ENCODE data around the gene CYB561D2. TPM values are rescaled to one million over a fixed set of nuclear protein-coding genes. Genes with fewer than 3 reads are reported as not detected.

The CYB561D2 gene
- polyA plus RNA-seq, 3 donors from 2014 or later, result 120 to 158 (median 131) TPM

GRCh38 chr3:50370594-50370993 lies 19.9 kb downstream of the CYB561D2 start:
- H3K9me3 Mint-ChIP-seq, result no peaks in the 10 kb centered on the region

GRCh38 chr3:50371133-50371685 lies 20.5 kb downstream of the CYB561D2 start:
- no peaks in the 10 kb centered on the region for H3K9me3 Mint-ChIP-seq
- peak overlapping the region in 1 of 5 donors; percentile 8 for H3K4me3 Mint-ChIP-seq
- DNase-seq, result no peak
- peak overlapping the region in 2 of 6 donors; percentile 45 to 58 for H3K27ac Mint-ChIP-seq
- H3K4me1 Mint-ChIP-seq, result peaks cover 0 to under 1% of the 10 kb centered on the region in 2 donors
- no peaks in the 10 kb centered on the region for H3K36me3 Mint-ChIP-seq
- H3K27me3 Mint-ChIP-seq (ENCODE audit: low read depth in 3 of 3), result peaks cover 0 to 7% (median 0%) of the 10 kb centered on the region in 3 donors

More at GRCh38 chr3:50370594-50370993, 19.9 kb downstream of the CYB561D2 start:
- Mint-ChIP-seq H3K27me3 (ENCODE audit: low read depth in 3 of 3) (peaks cover 0 to 10% (median 2%) of the 10 kb centered on the region in 3 donors), H3K27ac (peak overlapping the region in 1 of 6 donors; percentile 35), H3K36me3 (no peaks in the 10 kb centered on the region), H3K4me3 (no peak overlapping the region), H3K4me1 (peaks cover 4 to 6% of the 10 kb centered on the region in 2 donors)
- DNase-seq, result no peak

DNA sequence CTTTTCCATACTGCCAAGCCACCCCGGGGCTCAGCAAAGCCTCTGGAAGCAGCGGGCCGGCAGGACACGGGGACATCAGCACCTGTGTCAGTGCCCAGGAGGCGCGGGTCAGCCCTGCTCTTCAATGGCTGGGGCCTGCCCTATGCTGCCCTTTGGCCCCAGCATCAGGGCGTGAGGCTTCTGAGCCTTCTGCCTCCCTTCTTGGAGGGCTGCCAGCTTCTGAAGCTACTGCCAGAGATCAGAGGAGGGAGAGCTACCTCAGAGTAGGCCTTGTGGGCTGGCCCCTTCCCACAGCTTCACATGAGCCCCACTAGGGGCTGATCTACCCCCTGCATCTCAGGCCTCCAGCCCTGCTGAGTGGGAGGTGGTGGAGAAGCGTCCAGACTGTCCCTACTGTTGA lies 21.7 kb downstream of the CYB561D2 start:
- Mint-ChIP-seq H3K27me3 (ENCODE audit: low read depth in 3 of 3) (peaks cover 0 to 4% (median 0%) of the 10 kb centered on the region in 3 donors), H3K4me3 (no peak overlapping the region), H3K27ac (no peak overlapping the region), H3K4me1 (no peaks in the 10 kb centered on the region), H3K36me3 (peaks cover 0 to 3% (median 0%) of the 10 kb centered on the region in 3 donors), H3K9me3 (no peaks in the 10 kb centered on the region)
- DNase-seq, result no peak

DNA sequence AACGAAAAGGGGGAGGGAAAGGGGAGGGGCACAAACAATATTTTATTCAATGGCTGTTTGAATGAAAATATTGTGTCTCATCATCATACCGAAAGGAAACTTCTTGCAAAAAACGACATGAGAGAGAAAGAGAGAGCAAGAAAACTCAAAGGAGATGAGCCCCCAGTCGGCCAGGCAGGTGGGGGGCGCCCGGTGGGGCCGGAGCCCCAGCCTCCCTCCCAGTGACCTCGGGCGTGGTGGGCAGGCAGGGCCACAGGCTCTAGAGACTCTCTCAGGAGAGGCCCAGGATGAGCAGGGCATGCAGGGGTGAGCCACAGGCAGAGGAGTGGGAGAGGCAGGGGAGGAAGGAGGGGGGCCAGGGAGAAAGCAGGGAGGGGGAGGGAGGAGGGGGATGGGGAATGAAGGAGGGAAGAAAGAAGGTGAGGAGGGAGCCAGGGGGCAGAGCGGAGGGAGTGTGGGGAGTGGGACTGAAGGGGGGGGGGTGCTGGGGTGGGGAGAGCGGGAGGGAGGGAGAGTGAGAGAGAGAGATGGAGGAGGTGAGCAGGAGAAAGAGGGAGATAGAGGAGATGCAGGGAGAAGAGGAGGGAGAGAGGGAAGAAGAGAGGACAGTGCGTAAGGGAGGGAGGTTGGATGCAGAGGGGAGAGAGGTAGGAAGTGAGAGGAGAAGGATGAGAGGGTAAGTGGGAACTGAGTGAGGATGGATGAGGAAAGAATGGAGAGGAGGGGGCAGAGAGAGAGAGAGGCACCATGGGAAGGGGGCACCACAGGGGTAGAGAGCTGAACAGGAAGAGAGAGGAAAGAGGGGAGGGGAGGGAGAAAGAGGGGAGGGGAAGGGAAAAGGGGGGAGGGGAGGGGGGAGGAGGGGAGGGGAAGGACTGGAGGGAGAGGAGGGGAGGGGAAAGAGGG lies 22.7 kb downstream of the CYB561D2 start:
- H3K27ac Mint-ChIP-seq, result no peak overlapping the region
- H3K4me3 Mint-ChIP-seq, result no peak overlapping the region
- DNase-seq, result no peak
- H3K4me1 Mint-ChIP-seq, result no peaks in the 10 kb centered on the region
- no peaks in the 10 kb centered on the region for H3K9me3 Mint-ChIP-seq
- peaks cover 0 to 3% (median 2%) of the 10 kb centered on the region in 3 donors for H3K36me3 Mint-ChIP-seq
- peaks cover 0 to 4% (median 0%) of the 10 kb centered on the region in 3 donors for H3K27me3 Mint-ChIP-seq (ENCODE audit: low read depth in 3 of 3)

DNA sequence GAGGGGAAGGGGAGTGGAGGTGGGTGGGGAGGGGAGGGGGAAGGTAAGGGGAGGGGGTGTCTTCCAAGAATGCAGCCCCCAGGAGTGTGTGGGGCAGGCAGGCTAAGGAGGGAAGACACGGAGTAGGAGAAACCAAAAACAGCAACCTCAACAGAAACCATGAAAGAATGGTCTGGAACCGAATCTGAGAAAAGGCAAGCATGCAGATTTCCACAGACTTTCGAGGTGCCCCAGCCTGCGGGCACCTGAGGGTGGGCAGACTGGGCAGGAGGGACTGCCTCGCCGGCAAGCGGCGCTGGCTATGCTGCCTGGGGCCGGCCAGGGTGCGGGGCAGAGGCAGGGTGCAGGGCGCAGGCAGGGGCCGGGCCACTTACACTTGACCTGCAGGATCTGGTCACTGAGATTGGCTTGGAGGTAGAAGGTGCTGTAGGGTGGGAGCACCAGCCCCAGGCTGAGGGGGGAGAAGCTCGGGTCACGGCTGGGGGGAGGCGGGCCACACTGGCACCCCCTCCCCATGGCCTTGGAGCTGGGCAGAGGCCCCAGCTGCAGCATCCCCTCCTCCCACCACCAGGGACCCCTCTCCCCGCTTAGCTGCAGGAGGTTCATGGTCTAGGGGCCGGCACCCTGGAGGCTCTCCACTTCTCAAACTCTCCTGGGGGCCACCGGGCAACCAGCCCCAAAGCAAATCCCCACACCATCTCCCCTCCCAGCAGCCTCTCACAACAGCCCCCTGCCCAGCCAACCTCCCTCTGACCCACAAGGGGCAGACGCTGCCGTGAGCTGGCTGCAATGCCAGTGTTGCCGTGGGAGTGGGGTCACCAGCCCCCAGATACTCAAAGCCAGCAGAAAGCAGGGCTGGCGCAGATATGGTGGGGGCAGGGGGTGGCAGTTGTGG lies 23.9 kb downstream of the CYB561D2 start:
- no peak for DNase-seq
- peaks cover 0 to 4% (median 3%) of the 10 kb centered on the region in 3 donors for H3K36me3 Mint-ChIP-seq
- no peaks in the 10 kb centered on the region for H3K9me3 Mint-ChIP-seq
- H3K4me1 Mint-ChIP-seq, result no peaks in the 10 kb centered on the region
- peak overlapping the region in 1 of 6 donors; percentile 45 for H3K27ac Mint-ChIP-seq
- no peak overlapping the region for H3K4me3 Mint-ChIP-seq
- H3K27me3 Mint-ChIP-seq (ENCODE audit: low read depth in 3 of 3), result peaks cover 0 to 4% (median 0%) of the 10 kb centered on the region in 3 donors

DNA sequence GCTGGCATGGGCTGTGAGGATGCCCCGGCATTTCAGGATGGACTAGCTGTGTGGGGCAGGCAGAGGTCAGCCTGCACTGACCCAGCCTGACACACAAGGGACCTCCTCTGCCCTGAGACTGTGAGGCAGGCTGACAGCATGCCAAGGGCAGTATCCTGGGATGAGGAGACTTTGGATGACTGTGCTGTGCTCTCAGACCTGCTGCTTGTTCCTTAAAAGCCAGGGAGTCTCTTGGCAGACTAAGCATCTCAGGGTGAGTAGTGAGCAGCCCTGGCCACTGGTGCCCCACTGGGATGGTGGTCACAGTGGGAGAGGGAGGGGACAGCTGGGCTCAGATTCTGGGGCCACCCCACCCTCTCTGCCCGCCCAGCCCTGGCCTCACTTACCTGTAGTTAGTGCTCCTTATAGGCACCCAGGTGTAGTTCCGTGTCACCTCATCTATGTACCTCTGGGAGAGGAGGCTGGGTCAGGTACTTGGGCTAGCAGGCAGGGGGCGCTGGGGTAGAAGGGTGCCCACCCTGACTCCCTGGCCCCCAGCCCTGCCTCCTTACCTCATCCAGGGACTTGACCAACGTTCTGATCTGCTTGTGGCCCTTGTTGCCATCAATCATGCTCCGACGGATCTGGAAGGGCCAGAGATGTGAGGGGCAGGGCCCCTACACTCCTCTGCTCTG lies 24.7 kb downstream of the CYB561D2 start:
- DNase-seq, result no peak
- peaks cover 0 to 5% (median 0%) of the 10 kb centered on the region in 3 donors for H3K27me3 Mint-ChIP-seq (ENCODE audit: low read depth in 3 of 3)
- H3K4me1 Mint-ChIP-seq, result no peaks in the 10 kb centered on the region
- no peak overlapping the region for H3K4me3 Mint-ChIP-seq
- no peak overlapping the region for H3K27ac Mint-ChIP-seq
- no peaks in the 10 kb centered on the region for H3K9me3 Mint-ChIP-seq
- H3K36me3 Mint-ChIP-seq, result peaks cover 0 to 4% (median 3%) of the 10 kb centered on the region in 3 donors

DNA sequence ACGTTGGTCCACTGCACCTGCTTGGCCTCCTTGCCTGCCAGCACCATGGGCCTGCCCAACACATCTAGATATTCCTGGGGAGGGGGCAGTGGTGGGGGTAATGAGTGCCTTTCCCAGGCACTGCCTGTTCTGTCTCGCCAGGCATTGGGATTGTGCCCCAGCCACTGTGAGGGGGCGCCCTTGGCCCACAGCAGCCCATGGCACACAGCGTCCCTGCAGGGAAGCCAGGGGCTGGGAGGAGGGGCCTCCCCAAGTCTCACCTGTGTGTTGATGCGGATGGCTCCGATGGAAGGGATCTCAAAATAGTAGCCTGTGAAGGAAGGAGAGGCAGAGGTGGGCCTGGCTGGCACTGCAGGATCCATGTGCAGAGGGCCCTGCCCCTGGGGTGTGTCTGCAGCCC lies 27.4 kb downstream of the CYB561D2 start:
- peaks cover 0 to 4% (median 3%) of the 10 kb centered on the region in 3 donors for H3K36me3 Mint-ChIP-seq
- no peaks in the 10 kb centered on the region for H3K4me1 Mint-ChIP-seq
- no peaks in the 10 kb centered on the region for H3K9me3 Mint-ChIP-seq
- H3K27me3 Mint-ChIP-seq (ENCODE audit: low read depth in 3 of 3), result peaks cover 0 to 8% (median 0%) of the 10 kb centered on the region in 3 donors
- DNase-seq, result no peak
- H3K4me3 Mint-ChIP-seq, result no peak overlapping the region
- H3K27ac Mint-ChIP-seq, result no peak overlapping the region

- Mint-ChIP-seq H3K4me3 (no peak overlapping the region), H3K27me3 (ENCODE audit: low read depth in 3 of 3) (peaks cover 0 to 8% (median 0%) of the 10 kb centered on the region in 3 donors), H3K4me1 (no peaks in the 10 kb centered on the region), H3K36me3 (peaks cover 0 to 4% (median 3%) of the 10 kb centered on the region in 3 donors), H3K9me3 (no peaks in the 10 kb centered on the region), H3K27ac (no peak overlapping the region)
- no peak for DNase-seq
Observed at GRCh38 chr3:50378757-50379156, 28.1 kb downstream of the CYB561D2 start.

GRCh38 chr3:50380405-50381085 lies 29.9 kb downstream of the CYB561D2 start:
- DNase-seq, result no peak
- H3K36me3 Mint-ChIP-seq, result peaks cover 0 to 4% (median 3%) of the 10 kb centered on the region in 3 donors
- H3K4me1 Mint-ChIP-seq, result no peaks in the 10 kb centered on the region
- H3K27me3 Mint-ChIP-seq (ENCODE audit: low read depth in 3 of 3), result peaks cover 0 to 8% (median 0%) of the 10 kb centered on the region in 3 donors
- H3K9me3 Mint-ChIP-seq, result no peaks in the 10 kb centered on the region
- no peak overlapping the region for H3K27ac Mint-ChIP-seq
- no peak overlapping the region for H3K4me3 Mint-ChIP-seq

- peak overlapping the region in 1 of 6 donors; percentile 74 for H3K27ac Mint-ChIP-seq
- peaks cover 0 to 5% (median 0%) of the 10 kb centered on the region in 3 donors for H3K27me3 Mint-ChIP-seq (ENCODE audit: low read depth in 3 of 3)
- H3K36me3 Mint-ChIP-seq, result peaks cover 0 to 4% (median 3%) of the 10 kb centered on the region in 3 donors
- H3K4me3 Mint-ChIP-seq, result no peak overlapping the region
- DNase-seq, result no peak
- no peaks in the 10 kb centered on the region for H3K9me3 Mint-ChIP-seq
- H3K4me1 Mint-ChIP-seq, result no peaks in the 10 kb centered on the region
Observed at GRCh38 chr3:50381383-50381782, 30.7 kb downstream of the CYB561D2 start.

- H3K36me3 Mint-ChIP-seq, result peaks cover 0 to 4% (median 0%) of the 10 kb centered on the region in 3 donors
Observed at GRCh38 chr3:50382722-50383121, 32.1 kb downstream of the CYB561D2 start.

DNA sequence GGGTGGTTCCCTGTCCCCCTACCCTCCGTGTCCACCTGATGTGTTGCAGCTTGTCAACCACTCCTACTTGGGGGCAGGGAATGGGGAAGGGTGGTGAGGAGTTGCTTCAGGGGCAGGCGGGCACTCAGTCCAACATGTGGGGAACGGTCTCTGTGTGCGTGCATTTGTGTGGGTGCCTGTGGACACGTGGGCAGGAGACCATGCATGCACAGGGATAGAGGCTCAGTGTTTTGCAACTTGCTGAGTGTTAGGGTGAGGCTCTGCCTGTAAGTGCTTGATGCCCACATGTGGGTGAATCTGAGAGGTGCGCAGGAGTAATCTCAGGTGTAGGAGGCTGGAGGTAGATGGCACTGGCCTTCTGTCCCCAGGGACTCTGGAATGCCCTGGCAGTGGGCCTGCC lies 33.1 kb downstream of the CYB561D2 start:
- H3K36me3 Mint-ChIP-seq, result no peaks in the 10 kb centered on the region
- H3K27me3 Mint-ChIP-seq (ENCODE audit: low read depth in 3 of 3), result peaks cover 0 to 5% (median 0%) of the 10 kb centered on the region in 3 donors
- no peak overlapping the region for H3K4me3 Mint-ChIP-seq
- no peaks in the 10 kb centered on the region for H3K4me1 Mint-ChIP-seq
- peak overlapping the region in 1 of 6 donors; percentile 37 for H3K27ac Mint-ChIP-seq
- no peaks in the 10 kb centered on the region for H3K9me3 Mint-ChIP-seq
- DNase-seq, result no peak

More at GRCh38 chr3:50382722-50383121, 32.1 kb downstream of the CYB561D2 start:
- Mint-ChIP-seq H3K27ac (no peak overlapping the region), H3K9me3 (no peaks in the 10 kb centered on the region), H3K27me3 (ENCODE audit: low read depth in 3 of 3) (peaks cover 0 to 5% (median 0%) of the 10 kb centered on the region in 3 donors), H3K4me1 (no peaks in the 10 kb centered on the region), H3K4me3 (no peak overlapping the region)
- no peak for DNase-seq

Measured in immature natural killer cell (primary cell).